DMS153 treated with DMSO at 0.1 percent for 48 hours (cell line): Measurements from ENCODE around the gene XPR1.

Source experiments
- DNase-seq: peaks from one replicate; lab custom pipeline; 2025; ENCODE audit not compliant: unreplicated experiment; lab: John Stamatoyannopoulos, UW

The XPR1 gene

GRCh38 chr1:180925471-180926051 is 293.7 kb downstream of the XPR1 start:
- DNase-seq, result no peak

- DNase-seq, result no peak
These were observed 294.6 kb downstream of the XPR1 start for GRCh38 chr1:180926164-180926981.

- DNase-seq, result no peak
These were observed 295.5 kb downstream of the XPR1 start for GRCh38 chr1:180927348-180927747.

- DNase-seq, result no peak
These were observed 296.0 kb downstream of the XPR1 start for GRCh38 chr1:180927841-180928240.

- DNase-seq, result peak; percentile 93
These were observed 296.8 kb downstream of the XPR1 start for GRCh38 chr1:180928331-180929230.

GRCh38 chr1:180929389-180929788 is 297.6 kb downstream of the XPR1 start:
- DNase-seq, result no peak

GRCh38 chr1:180930687-180931086 is 298.9 kb downstream of the XPR1 start:
- no peak for DNase-seq

GRCh38 chr1:180931529-180931928 is 299.7 kb downstream of the XPR1 start:
- DNase-seq, result no peak

- DNase-seq, result no peak
These were observed 300.6 kb downstream of the XPR1 start for GRCh38 chr1:180932378-180932777.

GRCh38 chr1:180933141-180933540 is 301.3 kb downstream of the XPR1 start:
- no peak for DNase-seq

- DNase-seq, result no peak
These were observed 302.7 kb downstream of the XPR1 start for GRCh38 chr1:180934563-180934962.

- DNase-seq, result no peak
These were observed 303.7 kb downstream of the XPR1 start for GRCh38 chr1:180935326-180936109.

- DNase-seq, result no peak
These were observed 304.5 kb downstream of the XPR1 start for GRCh38 chr1:180936110-180937011.

GRCh38 chr1:180937012-180937372 is 305.2 kb downstream of the XPR1 start:
- no peak for DNase-seq

- no peak for DNase-seq
These were observed 305.9 kb downstream of the XPR1 start for GRCh38 chr1:180937624-180938225.

GRCh38 chr1:180939073-180939710 is 307.4 kb downstream of the XPR1 start:
- no peak for DNase-seq

GRCh38 chr1:180939711-180940103 is 307.9 kb downstream of the XPR1 start:
- DNase-seq, result no peak
